Upper lobe of left lung (tissue), 6 donors: ENCODE results near the gene ZNF181. TPM values are rescaled to one million over a fixed set of nuclear protein-coding genes. Genes with fewer than 3 reads are reported as not detected.

Source experiments
- ATAC-seq, 2 donors: fragments of 200-7000 bp; cut with Tn5 transposase; one replicate each; pipeline ENCODE4 v1.9.1; 2022; ENCODE audit warnings: mild to moderate bottlenecking in 2 of 2, moderate library complexity in 2 of 2; ENCODE audit not compliant: low FRiP score in 2 of 2
- DNase-seq, 2 donors: peaks; one replicate each; pipeline ENCODE4 v3.0.0-alpha.2; 2019 to 2020
- H3K27ac ChIP-seq, 4 donors: fragments of 200-600 bp; sonication (generic); one replicate each; pipeline ENCODE4 v1.5.1; 2016 to 2019
- H3K27me3 ChIP-seq, 4 donors: fragments of 200-600 bp; sonication (generic); one replicate each; pipeline ENCODE4 v1.5.1; 2017 to 2019
- H3K36me3 ChIP-seq, 4 donors: fragments of 200-600 bp; sonication (generic); one replicate each; pipeline ENCODE4 v1.5.1; 2016 to 2019
- H3K4me1 ChIP-seq, 4 donors: fragments of 200-600 bp; sonication (generic); one replicate each; pipeline ENCODE4 v1.5.1; 2018 to 2019
- H3K4me3 ChIP-seq, 4 donors: fragments of 200-600 bp; sonication (generic); one replicate each; pipeline ENCODE4 v1.5.1; 2017 to 2019; ENCODE audit warnings: mild to moderate bottlenecking in 2 of 4, moderate library complexity in 1 of 4
- H3K9me3 ChIP-seq, 4 donors: fragments of 200-600 bp; sonication (generic); one replicate each; pipeline ENCODE4 v1.5.1; 2018 to 2019
- CTCF ChIP-seq, 6 experiments: fragments of 450-650 bp in 4 of 6; fragments of 200-600 bp in 2 of 6; sonication (generic) in 2 of 6; IDR thresholded peaks; one replicate each; pipeline ENCODE4 v1.5.1; 2016 to 2019; ENCODE audit warnings: antibody characterized with exemption in 6 of 6
- EP300 ChIP-seq, 4 donors: sonication (generic); formaldehyde crosslinking; IDR thresholded peaks; one replicate each; pipeline ENCODE4 v1.5.1; 2017; ENCODE audit warnings: antibody characterized with exemption in 4 of 4, control low read depth in 2 of 4
- POLR2A ChIP-seq, 4 donors: fragments of 450-650 bp; IDR thresholded peaks; one replicate each; pipeline ENCODE4 v1.5.1; 2016 to 2017; ENCODE audit warnings: antibody characterized with exemption in 4 of 4, mild to moderate bottlenecking in 2 of 4
- POLR2AphosphoS5 ChIP-seq, 2 donors: sonication (generic); formaldehyde crosslinking; IDR thresholded peaks; one replicate each; pipeline ENCODE4 v1.5.1; 2017; ENCODE audit warnings: antibody characterized with exemption in 2 of 2
- WGBS, 2 donors: methylation state at CpG; one replicate each; pipeline ENCODE4 v1.1.5; 2017 to 2018; 5-methylcytosine and 5-hydroxymethylcytosine counted together
- total RNA-seq, 6 donors: library from RNA; depleted of rRNA in 4 of 6; stranded (reverse); fragments of >200 nt in 4 of 6; gene quantifications; one replicate each; pipeline versions ENCODE4 v1.1.0 to v1.2.1, GENCODE V29; 2016 to 2021
- donor health status: DM: no; HTN: no; CAD: no; lungs with moderate emphysema.
- donor health status: DM: no; HTN: yes; CAD: no; lungs with severe emphysema.

ZNF181 gene
- total RNA-seq, 6 donors from 2014 or later = 2.3 to 29.3 (median 10.2) TPM

GRCh38 chr19:34774857-34775256 lies 40.8 kb downstream of the ZNF181 start:
- Histone ChIP-seq H3K36me3 (no peaks in the 10 kb centered on the region), H3K27ac (no peak overlapping the region), H3K4me3 (no peak overlapping the region), H3K27me3 (no peaks in the 10 kb centered on the region), H3K4me1 (peaks cover 0 to 16% (median 10%) of the 10 kb centered on the region in 4 donors), H3K9me3 (no peaks in the 10 kb centered on the region)
- TF ChIP-seq CTCF (IDR thresholded peaks at IDR 0.05) = no peak
- no peak for DNase-seq
- WGBS, 2 donors = 60 to 65% methylated on average over 2 of the region's 2 CpGs
- ATAC-seq = no peak

GRCh38 chr19:34778342-34778741 lies 44.3 kb downstream of the ZNF181 start:
- ATAC-seq (no peak), DNase-seq (no peak)
- Histone ChIP-seq H3K36me3 (no peaks in the 10 kb centered on the region), H3K27ac (no peak overlapping the region), H3K4me3 (no peak overlapping the region), H3K4me1 (peaks cover 0 to 2% (median 0%) of the 10 kb centered on the region in 4 donors), H3K27me3 (no peaks in the 10 kb centered on the region), H3K9me3 (no peaks in the 10 kb centered on the region)
- TF ChIP-seq CTCF (IDR thresholded peaks at IDR 0.05) (no peak), EP300 (IDR thresholded peaks at IDR 0.05) (no peak), POLR2AphosphoS5 (IDR thresholded peaks at IDR 0.05) (no peak), POLR2A (IDR thresholded peaks at IDR 0.05) (no peak)
- 76 to 83% methylated on average over 2 of the region's 2 CpGs for WGBS, 2 donors

GRCh38 chr19:34779652-34780051 lies 45.6 kb downstream of the ZNF181 start:
- ATAC-seq = no peak
- DNase-seq = no peak

GRCh38 chr19:34786236-34786635 lies 52.2 kb downstream of the ZNF181 start:
- WGBS, 2 donors = 78 to 79% methylated on average over 5 of the region's 5 CpGs
- Histone ChIP-seq H3K4me1 (no peaks in the 10 kb centered on the region), H3K9me3 (no peaks in the 10 kb centered on the region), H3K4me3 (no peak overlapping the region), H3K36me3 (no peaks in the 10 kb centered on the region), H3K27me3 (no peaks in the 10 kb centered on the region), H3K27ac (no peak overlapping the region)
- no peak for ATAC-seq
- DNase-seq = no peak
- TF ChIP-seq CTCF (IDR thresholded peaks at IDR 0.05) = no peak
- no peak for TF ChIP-seq EP300 (IDR thresholded peaks at IDR 0.05)
- no peak for TF ChIP-seq POLR2A (IDR thresholded peaks at IDR 0.05)
- TF ChIP-seq POLR2AphosphoS5 (IDR thresholded peaks at IDR 0.05) = no peak

More at GRCh38 chr19:34779652-34780051, 45.6 kb downstream of the ZNF181 start:
- Histone ChIP-seq H3K36me3 (no peaks in the 10 kb centered on the region), H3K27me3 (no peaks in the 10 kb centered on the region), H3K4me3 (no peak overlapping the region), H3K9me3 (no peaks in the 10 kb centered on the region), H3K27ac (no peak overlapping the region), H3K4me1 (no peaks in the 10 kb centered on the region)
- WGBS, 2 donors = 66 to 69% methylated on average over 3 of the region's 3 CpGs
- no peak for TF ChIP-seq CTCF (IDR thresholded peaks at IDR 0.05)
- no peak for TF ChIP-seq EP300 (IDR thresholded peaks at IDR 0.05)
- TF ChIP-seq POLR2AphosphoS5 (IDR thresholded peaks at IDR 0.05) = no peak
- TF ChIP-seq POLR2A (IDR thresholded peaks at IDR 0.05) = no peak

GRCh38 chr19:34787059-34787824 lies 53.2 kb downstream of the ZNF181 start:
- TF ChIP-seq POLR2AphosphoS5 (IDR thresholded peaks at IDR 0.05) = no peak
- no peak for TF ChIP-seq POLR2A (IDR thresholded peaks at IDR 0.05)
- TF ChIP-seq CTCF (IDR thresholded peaks at IDR 0.05) = no peak
- TF ChIP-seq EP300 (IDR thresholded peaks at IDR 0.05) = no peak
- Histone ChIP-seq H3K36me3 (no peaks in the 10 kb centered on the region), H3K9me3 (no peaks in the 10 kb centered on the region), H3K4me1 (no peaks in the 10 kb centered on the region), H3K4me3 (no peak overlapping the region), H3K27me3 (no peaks in the 10 kb centered on the region), H3K27ac (no peak overlapping the region)
- no peak for ATAC-seq
- WGBS, 2 donors = 65% methylated on average over 3 of the region's 3 CpGs
- no peak for DNase-seq
